GM12872 (cell line): Measurements from ENCODE around the gene EIF2AK3.

Experiments used
- TF ChIP-seq, protein P1 (sequence below): IDR thresholded peaks from 3 replicates; pipeline ENCODE4 v1.5.1; 2011; ENCODE audit warnings: low read depth, mild to moderate bottlenecking, low read length, moderate library complexity; ENCODE audit not compliant: insufficient read depth

The EIF2AK3 gene

DNA sequence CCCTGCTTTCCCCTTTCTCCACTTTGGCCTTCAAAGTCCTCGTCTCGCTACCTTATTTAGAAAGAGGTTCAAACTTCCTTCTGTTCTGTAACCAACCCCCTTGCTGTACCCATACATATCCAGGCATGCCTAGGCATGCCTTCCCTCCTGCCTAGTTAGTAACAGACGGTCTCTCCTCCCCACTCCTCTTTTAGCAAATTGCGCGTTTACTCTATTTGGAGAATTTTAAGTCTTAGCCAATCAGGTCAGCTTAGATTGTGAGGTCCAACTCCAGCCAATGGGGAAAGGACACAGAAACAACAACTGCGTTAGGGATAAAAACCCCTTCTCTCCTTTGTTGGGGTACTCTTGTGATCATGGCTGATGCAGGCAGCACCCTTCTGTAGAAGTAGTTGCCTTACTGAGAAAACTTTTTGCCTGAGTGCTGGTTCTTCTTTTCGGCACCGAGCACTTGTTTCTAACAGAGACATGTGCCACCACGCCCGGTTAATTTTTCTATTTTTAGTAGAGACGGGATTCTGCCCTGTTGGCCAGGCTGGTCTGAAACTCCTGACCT is 88.8 kb downstream of the EIF2AK3 start:
- TF ChIP-seq, protein P1, sequence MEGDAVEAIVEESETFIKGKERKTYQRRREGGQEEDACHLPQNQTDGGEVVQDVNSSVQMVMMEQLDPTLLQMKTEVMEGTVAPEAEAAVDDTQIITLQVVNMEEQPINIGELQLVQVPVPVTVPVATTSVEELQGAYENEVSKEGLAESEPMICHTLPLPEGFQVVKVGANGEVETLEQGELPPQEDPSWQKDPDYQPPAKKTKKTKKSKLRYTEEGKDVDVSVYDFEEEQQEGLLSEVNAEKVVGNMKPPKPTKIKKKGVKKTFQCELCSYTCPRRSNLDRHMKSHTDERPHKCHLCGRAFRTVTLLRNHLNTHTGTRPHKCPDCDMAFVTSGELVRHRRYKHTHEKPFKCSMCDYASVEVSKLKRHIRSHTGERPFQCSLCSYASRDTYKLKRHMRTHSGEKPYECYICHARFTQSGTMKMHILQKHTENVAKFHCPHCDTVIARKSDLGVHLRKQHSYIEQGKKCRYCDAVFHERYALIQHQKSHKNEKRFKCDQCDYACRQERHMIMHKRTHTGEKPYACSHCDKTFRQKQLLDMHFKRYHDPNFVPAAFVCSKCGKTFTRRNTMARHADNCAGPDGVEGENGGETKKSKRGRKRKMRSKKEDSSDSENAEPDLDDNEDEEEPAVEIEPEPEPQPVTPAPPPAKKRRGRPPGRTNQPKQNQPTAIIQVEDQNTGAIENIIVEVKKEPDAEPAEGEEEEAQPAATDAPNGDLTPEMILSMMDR = no peak

DNA sequence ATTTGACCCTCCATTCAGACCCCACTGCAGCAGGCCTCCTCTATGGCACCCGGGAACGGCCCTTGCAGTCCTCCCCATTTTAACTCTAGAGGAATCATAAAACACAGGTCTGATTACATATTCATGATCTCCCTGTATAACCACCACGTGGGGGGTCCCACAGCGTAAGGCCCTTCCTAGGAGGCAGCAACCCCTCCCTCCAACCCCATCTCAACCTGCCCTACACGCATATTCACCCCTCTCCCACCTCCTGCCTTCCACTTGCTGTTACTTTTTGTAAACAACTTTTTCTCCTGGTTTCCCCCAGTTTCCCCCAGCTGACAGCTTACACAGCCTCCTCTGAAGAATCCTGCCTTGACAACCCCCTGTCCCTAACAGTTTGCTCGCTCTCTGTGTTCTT is 89.6 kb downstream of the EIF2AK3 start:
- TF ChIP-seq, protein P1 = no peak

DNA sequence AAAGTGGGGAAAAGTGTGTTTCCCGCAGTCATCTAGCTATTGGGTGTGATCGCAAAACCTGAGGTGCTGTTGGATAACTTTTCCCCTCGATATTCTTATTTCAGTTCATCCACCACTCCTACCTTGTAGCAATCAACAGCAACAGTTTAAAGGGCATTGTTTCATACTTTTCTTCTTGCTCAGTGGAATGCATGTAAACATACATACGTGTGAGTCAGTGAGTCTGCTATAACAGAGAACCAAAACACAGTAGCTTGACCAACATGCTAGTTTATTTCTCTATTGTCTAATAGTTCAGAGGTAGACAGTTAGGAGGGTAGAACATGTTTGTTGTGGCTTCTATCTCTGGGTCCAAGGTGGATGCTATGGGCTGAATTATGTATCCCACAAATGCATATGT is 97.2 kb downstream of the EIF2AK3 start:
- TF ChIP-seq, protein P1 = no peak

DNA sequence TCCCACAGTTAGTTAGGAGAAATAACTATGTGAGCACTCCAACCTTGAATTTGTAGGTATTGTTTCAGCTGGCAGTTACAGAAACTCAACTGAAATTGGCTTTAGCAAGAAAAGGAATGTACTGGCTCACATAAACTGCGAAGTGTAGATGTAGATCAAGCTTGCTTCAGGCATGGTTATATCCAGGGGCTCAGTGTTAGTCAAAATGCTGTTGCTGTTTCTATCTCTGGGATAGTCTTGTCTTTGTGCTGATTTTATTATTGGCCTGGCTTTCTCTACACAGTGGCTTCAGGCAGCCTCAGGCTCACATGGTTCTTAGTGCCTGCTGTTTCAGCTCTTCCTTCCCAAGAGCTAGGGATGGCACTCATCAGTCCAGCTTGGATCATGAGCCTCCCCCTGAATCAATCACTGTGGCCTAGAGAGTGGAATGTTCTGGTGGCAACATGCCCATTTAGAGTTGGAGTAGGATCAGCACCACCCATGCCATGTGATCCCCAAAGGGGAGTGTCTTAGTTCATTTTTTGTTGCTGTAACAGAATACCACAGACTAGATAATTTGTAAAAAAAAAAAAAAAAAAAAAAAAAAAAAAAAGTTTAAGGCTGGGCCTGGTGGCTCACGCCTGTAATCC is 105.7 kb downstream of the EIF2AK3 start:
- TF ChIP-seq, protein P1 = no peak

DNA sequence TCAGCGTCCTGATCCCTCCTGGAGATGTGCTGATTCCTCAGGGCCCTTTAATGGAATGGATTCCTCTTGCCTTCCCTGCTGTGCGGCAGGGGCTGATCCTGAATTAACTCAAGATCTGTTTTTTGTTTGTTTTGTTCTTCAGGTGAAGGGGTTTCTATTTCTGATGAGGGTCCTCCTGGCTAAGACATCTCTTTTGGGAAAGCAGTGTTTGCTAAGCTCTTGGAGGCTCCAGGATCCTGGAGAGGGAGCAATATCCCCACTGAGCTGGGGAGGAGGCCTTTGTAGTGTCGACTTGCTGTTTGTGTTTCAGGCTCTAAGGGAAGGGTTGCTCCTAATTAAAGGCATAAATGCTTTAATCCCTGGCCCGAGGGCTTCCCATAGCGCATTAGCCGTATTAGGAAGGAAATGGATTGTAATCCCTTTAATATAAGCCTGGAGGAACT is 109.5 kb downstream of the EIF2AK3 start:
- TF ChIP-seq, protein P1 = no peak
